Adrenal gland (tissue), 12 donors: ENCODE results near the gene CHST11. TPM values are rescaled to one million over a fixed set of nuclear protein-coding genes. Genes with fewer than 3 reads are reported as not detected.

ENCODE experiments used
- DNase-seq, 7 donors: peaks; one replicate each; pipeline ENCODE4 v3.0.0-alpha.2; 2019 to 2020
- H3K27ac ChIP-seq, 5 donors: fragments of 200-600 bp; sonication (generic) in 4 of 5; 1 replicate in 3 of 5; 2 replicates in 2 of 5; pipeline versions ENCODE4 v1.5.1 to v1.8.0; 2016 to 2020; ENCODE audit warnings: mild to moderate bottlenecking in 1 of 5
- H3K27me3 ChIP-seq: fragments of 200-600 bp; 2 replicates; pipeline ENCODE4 v1.8.0; 2021
- H3K36me3 ChIP-seq, 2 donors: fragments of 200-600 bp; replicated peaks in 1 of 2; 1 replicate in 1 of 2; 2 replicates in 1 of 2; pipeline versions ENCODE4 v1.5.1 to v1.8.0; 2018 to 2022
- H3K4me1 ChIP-seq, 2 donors: fragments of 200-600 bp; replicated peaks in 1 of 2; 1 replicate in 1 of 2; 2 replicates in 1 of 2; pipeline versions ENCODE4 v1.5.1 to v1.8.0; 2018 to 2021
- H3K4me3 ChIP-seq, 4 donors: fragments of 200-600 bp; sonication (generic) in 3 of 4; one replicate each; pipeline ENCODE4 v1.5.1; 2016 to 2018
- H3K9me3 ChIP-seq, 3 donors: fragments of 200-600 bp; sonication (generic) in 1 of 3; replicated peaks in 1 of 3; 1 replicate in 2 of 3; 2 replicates in 1 of 3; pipeline versions ENCODE4 v1.5.1 to v1.8.0; 2016 to 2021
- CTCF ChIP-seq, 6 experiments: fragments of 450-650 bp in 4 of 6; fragments of 200-600 bp in 2 of 6; sonication (generic) in 1 of 6; IDR thresholded peaks; 1 replicate in 5 of 6; 2 replicates in 1 of 6; pipeline versions ENCODE4 v1.5.1 to v1.8.0; 2016 to 2021; ENCODE audit warnings: antibody characterized with exemption in 6 of 6, mild to moderate bottlenecking in 2 of 6, moderate library complexity in 1 of 6
- POLR2A ChIP-seq, 2 donors: fragments of 450-650 bp; IDR thresholded peaks; one replicate each; pipeline ENCODE4 v1.6.1; 2017; ENCODE audit warnings: antibody characterized with exemption in 2 of 2, mild to moderate bottlenecking in 2 of 2, moderate library complexity in 1 of 2
- WGBS, 4 donors: extraction: QIAGEN DNeasy Blood & Tissue Kit in 2 of 4; methylation state at CpG; one replicate each; pipeline versions ENCODE4 v1.1.5 to v1.1.7; 2013 to 2017; 5-methylcytosine and 5-hydroxymethylcytosine counted together
- intact Hi-C, 2 donors: fragments of 100-400 bp; cut with DNase I; formaldehyde crosslinking; loops; one replicate each; pipeline versions ENCODE4 v1.14.1 to v1.15.0; 2022 to 2023
- polyA plus RNA-seq, 3 donors: library from polyadenylated mRNA; stranded (reverse); fragments of 200-250 nt in 2 of 3; fragments of 350-450 nt in 1 of 3; fragmentation: Illumina TruSeq in 1 of 3; extraction: RNeasy Lipid Tissue Mini Kit (QIAGEN cat#74804) in 1 of 3; gene quantifications; one replicate each; pipeline ENCODE4 v1.2.3, GENCODE V29; 2013 to 2014
- total RNA-seq, 9 donors: library from RNA; depleted of rRNA in 4 of 9; stranded (reverse); fragments of >200 nt in 4 of 9; fragments of 120-200 nt in 1 of 9; fragmentation: NEBNext Ultra II Directional in 1 of 9; extraction: Animal tissue kit (Norgen Biotek cat#: 25700) in 1 of 9; gene quantifications; one replicate each; pipeline versions ENCODE4 v1.1.0 to v1.2.4, GENCODE V29; 2013 to 2023
- donor health status: healthy with polysubstance abuse.
- donor health status: Bipolar disorder and iron deficiency.
- donor health status: DM: yes; HTN: yes; CAD: no.
- donor health status: DM: no; HTN: no; CAD: no.
- donor health status: DM: no; HTN: no; CAD: no.
- donor health status: DM: yes; HTN: yes; CAD: no.

Gene CHST11
- total and polyA plus RNA-seq, 12 donors, result 6.2 to 95.1 (median 29.8) TPM

GRCh38 chr12:104505095-104505818 is 48.5 kb downstream of the CHST11 start:
- no peak for TF ChIP-seq POLR2A (IDR thresholded peaks at IDR 0.05)
- no peak for TF ChIP-seq CTCF (IDR thresholded peaks at IDR 0.05)
- Histone ChIP-seq H3K4me1 (peaks cover 4 to 11% of the 10 kb centered on the region in 2 donors), H3K27ac (no peak overlapping the region), H3K4me3 (no peak overlapping the region), H3K9me3 (no peaks in the 10 kb centered on the region), H3K27me3 (no peaks in the 10 kb centered on the region), H3K36me3 (no peaks in the 10 kb centered on the region)
- intact Hi-C loops, result no loop called here
- WGBS, 4 donors, result 59 to 79% (median 71%) methylated on average over 7 of the region's 7 CpGs
- no peak for DNase-seq

- no peak overlapping the region for H3K4me3 ChIP-seq
- H3K9me3 ChIP-seq, result no peaks in the 10 kb centered on the region
- no peak overlapping the region for H3K27ac ChIP-seq
- H3K27me3 ChIP-seq, result no peaks in the 10 kb centered on the region
- TF ChIP-seq POLR2A (IDR thresholded peaks at IDR 0.05), result no peak
- TF ChIP-seq CTCF (IDR thresholded peaks at IDR 0.05), result no peak
- no peak for DNase-seq
- intact Hi-C loops, result no loop called here
- peaks cover 8 to 23% of the 10 kb centered on the region in 2 donors for H3K4me1 ChIP-seq
- H3K36me3 ChIP-seq, result no peaks in the 10 kb centered on the region
- 71 to 76% (median 74%) methylated on average over 13 to 14 of the region's 14 CpGs for WGBS, 4 donors
Measured at GRCh38 chr12:104506676-104507401, 50.1 kb downstream of the CHST11 start.

GRCh38 chr12:104507672-104508071 is 50.9 kb downstream of the CHST11 start:
- 91 to 97% (median 96%) methylated on average over 3 of the region's 3 CpGs for WGBS, 4 donors
- H3K4me3 ChIP-seq, result no peak overlapping the region
- no peaks in the 10 kb centered on the region for H3K27me3 ChIP-seq
- no peak for DNase-seq
- intact Hi-C loops, result no loop called here
- H3K9me3 ChIP-seq, result no peaks in the 10 kb centered on the region
- TF ChIP-seq CTCF (IDR thresholded peaks at IDR 0.05), result no peak
- no peak for TF ChIP-seq POLR2A (IDR thresholded peaks at IDR 0.05)
- no peaks in the 10 kb centered on the region for H3K36me3 ChIP-seq
- peaks cover 8 to 23% of the 10 kb centered on the region in 2 donors for H3K4me1 ChIP-seq
- no peak overlapping the region for H3K27ac ChIP-seq

GRCh38 chr12:104508752-104509446 is 52.2 kb downstream of the CHST11 start:
- Histone ChIP-seq H3K4me3 (no peak overlapping the region), H3K27me3 (no peaks in the 10 kb centered on the region), H3K4me1 (peaks cover 10 to 28% of the 10 kb centered on the region in 2 donors), H3K27ac (no peak overlapping the region), H3K9me3 (no peaks in the 10 kb centered on the region), H3K36me3 (no peaks in the 10 kb centered on the region)
- no peak for DNase-seq
- intact Hi-C loops, result no loop called here
- TF ChIP-seq POLR2A (IDR thresholded peaks at IDR 0.05), result no peak
- TF ChIP-seq CTCF (IDR thresholded peaks at IDR 0.05), result no peak
- WGBS, 4 donors, result 98 to 100% (median 99%) methylated on average over 2 of the region's 2 CpGs
